Stimulated activated CD4-positive, alpha-beta T cell treated with anti-CD3 and anti-CD28 coated beads, Interleukin-2, amount 100 ng/mL, for 48 hours (primary cell): ENCODE data around the gene KCNJ6.
"Not testable (repeated sequence)": the region's sequence is repeated elsewhere in the genome, so short reads cannot be mapped to it uniquely, and the experiment has no call there.

ENCODE experiments used
- DNase-seq, 2 donors: peaks; one replicate each; pipeline ENCODE4 v3.0.0-alpha.2; 2020

Gene KCNJ6

DNA sequence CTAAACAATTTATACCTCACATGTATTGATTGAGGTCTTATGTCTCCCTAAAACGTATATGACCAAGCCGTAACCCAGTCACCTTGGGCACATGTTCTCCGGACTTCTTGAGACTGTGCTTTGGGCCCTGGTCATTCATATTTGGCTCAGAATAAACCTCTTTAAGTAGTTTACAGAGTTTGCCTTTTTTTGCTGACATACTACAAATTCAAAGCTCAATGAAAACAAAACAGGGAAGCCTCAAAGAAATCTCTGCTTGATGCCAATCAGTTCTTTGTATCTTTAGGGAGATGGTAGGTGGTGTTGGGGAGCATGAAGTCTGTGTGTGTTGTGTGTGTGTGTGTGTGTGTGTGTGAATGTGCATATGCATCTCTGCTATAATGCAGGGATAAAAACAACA lies 247.0 kb downstream of the KCNJ6 start:
- DNase-seq, result no peak

GRCh38 chr21:37668462-37669239 lies 247.6 kb downstream of the KCNJ6 start:
- DNase-seq, result no peak

GRCh38 chr21:37667380-37667779 lies 248.9 kb downstream of the KCNJ6 start:
- DNase-seq, result no peak

GRCh38 chr21:37665230-37666024 lies 250.8 kb downstream of the KCNJ6 start:
- no peak for DNase-seq

GRCh38 chr21:37662227-37662626 lies 254.0 kb downstream of the KCNJ6 start:
- not testable (repeated sequence) for DNase-seq

GRCh38 chr21:37660709-37661108 lies 255.5 kb downstream of the KCNJ6 start:
- no peak for DNase-seq

GRCh38 chr21:37659874-37660273 lies 256.4 kb downstream of the KCNJ6 start:
- no peak for DNase-seq

GRCh38 chr21:37658817-37659458 lies 257.3 kb downstream of the KCNJ6 start:
- DNase-seq, result no peak

DNA sequence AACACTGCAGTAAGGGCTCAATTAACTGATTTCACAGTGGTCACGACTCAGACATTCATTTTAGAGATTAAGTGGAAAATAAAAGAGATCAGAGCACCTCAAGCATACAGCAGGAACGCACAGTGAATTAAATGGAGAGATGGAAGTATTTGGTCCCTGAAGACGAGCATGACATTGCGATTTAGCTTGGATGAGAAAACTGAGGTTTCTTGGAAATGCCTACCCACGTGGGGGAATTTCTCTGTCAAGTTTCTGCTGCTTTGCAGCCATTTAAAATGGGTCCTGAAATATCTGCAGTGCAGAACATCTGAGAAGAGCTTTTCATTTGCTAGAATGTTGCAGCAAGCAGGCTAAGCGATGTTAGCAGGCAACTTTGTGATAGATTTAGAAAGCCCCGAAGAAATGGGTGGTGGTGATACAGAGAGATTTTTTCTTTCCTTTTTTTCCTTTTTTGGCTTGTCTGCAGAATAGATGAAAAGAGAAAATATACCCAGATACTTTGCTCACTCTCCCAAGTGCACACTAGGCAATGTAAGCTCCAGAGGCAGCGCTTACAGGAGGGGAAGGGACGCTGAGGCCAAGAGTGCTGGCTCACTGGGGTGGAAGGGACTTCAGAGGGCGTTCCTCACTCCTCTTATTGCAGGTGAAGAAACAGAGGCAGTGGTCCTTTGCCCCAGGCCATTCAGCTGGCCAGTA lies 258.0 kb downstream of the KCNJ6 start:
- no peak for DNase-seq

GRCh38 chr21:37656899-37657298 lies 259.4 kb downstream of the KCNJ6 start:
- DNase-seq, result no peak

GRCh38 chr21:37655611-37656300 lies 260.5 kb downstream of the KCNJ6 start:
- no peak for DNase-seq

- no peak for DNase-seq
Measured at GRCh38 chr21:37654596-37654995, 261.7 kb downstream of the KCNJ6 start.

DNA sequence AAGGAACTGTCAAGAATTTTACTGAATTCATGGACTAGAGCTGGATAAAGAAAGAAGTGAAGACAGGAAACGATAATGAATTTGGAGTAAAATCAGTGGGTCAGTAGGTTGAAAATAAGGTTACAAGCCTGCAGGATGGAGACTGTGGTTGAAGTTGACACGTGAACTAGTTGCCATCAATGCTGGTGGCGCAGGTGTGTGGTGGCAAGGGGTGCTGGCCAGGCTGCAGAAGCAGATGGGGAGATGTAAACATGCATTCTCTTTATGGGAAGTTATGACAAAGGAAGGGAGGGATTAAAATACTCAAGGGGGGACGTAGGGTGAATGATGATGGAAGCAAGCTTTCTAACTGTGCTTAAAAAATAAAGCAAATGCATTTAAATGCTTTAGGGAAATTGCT lies 263.1 kb downstream of the KCNJ6 start:
- DNase-seq, result no peak

GRCh38 chr21:37647781-37648180 lies 268.5 kb downstream of the KCNJ6 start:
- no peak for DNase-seq

DNA sequence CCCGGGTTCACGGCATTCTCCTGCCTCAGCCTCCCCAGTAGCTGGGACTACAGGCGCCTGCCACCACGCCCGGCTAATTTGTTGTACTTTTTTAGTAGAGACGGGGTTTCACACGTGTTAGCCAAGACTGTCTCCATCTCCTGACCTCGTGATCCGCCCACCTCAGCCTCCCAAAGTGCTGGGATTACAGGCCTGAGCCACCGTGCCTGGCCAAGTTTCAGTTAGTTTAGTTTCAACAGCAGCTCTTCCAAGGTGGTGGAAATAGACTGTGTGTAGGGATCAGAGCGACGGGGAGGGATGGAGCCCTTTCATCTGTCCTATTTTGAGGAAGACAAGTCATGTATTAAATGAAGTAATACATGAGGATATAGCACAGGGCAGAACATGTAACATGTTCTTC lies 269.5 kb downstream of the KCNJ6 start:
- DNase-seq, result not testable (repeated sequence)

DNA sequence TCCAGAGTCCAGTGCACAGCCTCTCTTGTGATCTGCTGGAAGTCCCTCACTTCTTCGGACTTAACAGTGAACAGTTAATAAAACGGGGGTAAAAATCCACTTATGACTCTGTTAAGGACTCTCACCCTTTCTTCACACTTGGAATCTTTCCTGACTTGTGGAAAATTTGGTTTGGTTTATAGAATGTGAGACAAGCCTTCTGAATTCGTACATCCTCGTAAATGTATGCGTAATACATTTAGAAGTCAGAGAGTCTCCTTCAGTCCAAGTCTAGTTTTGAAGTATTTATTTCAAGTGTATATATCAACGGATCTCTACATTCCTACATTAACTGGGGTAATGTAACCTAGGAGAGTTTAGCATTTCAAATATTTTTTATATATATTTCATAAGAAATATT lies 270.4 kb downstream of the KCNJ6 start:
- no peak for DNase-seq

DNA sequence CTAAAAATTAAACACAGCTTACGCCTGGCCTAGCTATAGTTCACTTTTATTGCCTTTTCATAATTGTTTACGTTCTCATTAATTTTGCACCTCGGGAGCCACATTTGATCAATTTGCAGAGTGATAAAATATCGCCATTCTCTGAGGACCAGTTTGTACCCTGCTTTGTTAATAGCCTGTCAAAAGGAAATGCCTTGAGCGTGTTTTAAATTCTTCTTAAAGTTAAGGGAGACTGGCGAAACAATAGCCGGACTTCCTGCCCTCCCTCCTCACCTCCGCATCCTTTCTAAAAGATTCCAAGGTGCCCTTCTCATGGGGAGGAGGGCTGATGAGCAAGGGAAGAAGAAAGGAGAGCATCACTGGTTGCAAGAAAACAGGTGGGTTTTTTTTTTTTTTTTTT lies 271.6 kb downstream of the KCNJ6 start:
- no peak for DNase-seq

DNA sequence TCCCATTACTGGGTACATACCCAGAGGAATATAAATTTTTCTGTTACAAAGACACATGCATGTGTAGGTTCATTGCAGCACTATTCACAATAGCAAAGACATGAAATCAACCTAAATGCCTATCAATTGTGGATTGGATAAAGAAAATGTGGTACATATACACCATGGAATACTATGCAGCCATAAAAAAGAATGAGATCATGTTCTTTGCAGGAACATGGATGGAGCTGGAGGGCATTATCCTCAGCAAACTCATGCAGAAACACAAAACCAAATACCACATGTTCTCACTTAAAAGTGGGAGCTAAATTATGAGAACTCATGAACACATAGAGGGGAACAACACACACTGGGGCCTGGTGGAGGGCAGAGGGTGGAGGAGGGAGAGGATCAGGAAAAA lies 272.4 kb downstream of the KCNJ6 start:
- DNase-seq, result not testable (repeated sequence)

DNA sequence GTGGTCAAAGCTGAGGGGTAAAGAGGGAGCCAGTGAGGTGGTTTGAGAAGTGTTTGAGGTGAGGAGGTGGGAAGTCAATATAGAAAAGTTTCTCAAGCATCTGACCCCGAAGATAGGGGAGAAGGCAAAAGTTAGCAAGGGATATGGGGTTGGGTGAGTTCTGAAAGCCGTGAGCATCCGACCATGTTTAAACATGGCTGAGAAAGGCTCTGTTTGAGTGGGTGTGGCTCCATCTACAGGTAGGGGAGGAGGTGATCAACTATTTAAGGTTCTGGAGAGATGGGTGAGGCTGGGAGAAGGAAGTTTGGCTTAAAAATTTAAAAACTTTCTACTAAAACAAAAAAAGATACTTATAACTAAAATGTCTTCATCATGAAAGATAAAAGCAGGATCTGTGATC lies 273.8 kb downstream of the KCNJ6 start:
- DNase-seq, result peak; percentile 6

DNA sequence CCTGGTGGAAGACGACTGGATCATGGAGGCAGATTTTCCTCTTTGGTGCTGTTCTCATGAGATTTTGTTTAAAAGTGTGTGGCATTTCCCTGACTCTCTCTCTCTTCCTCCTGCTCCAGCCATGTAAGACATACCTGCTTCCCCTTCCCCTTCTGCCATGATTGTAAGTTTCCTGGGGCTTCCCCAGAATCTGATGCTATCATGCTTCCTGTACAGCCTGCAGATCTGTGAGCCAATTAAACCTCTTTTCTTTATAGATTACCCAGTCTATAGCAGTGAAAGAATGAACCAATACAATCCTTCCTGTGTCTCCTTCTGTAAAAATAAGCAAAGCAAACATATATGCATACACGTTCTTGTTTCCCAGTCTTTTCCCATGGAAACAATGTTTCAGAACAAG lies 276.5 kb downstream of the KCNJ6 start:
- no peak for DNase-seq

GRCh38 chr21:37636152-37636860 lies 280.0 kb downstream of the KCNJ6 start:
- DNase-seq, result no peak
